Measurements from ENCODE around the gene FNDC3B.
A peak's percentile ranks its signal among the peaks of the same experiment; 100 is the strongest.
"Not testable (repeated sequence)": the region's sequence is repeated elsewhere in the genome, so short reads cannot be mapped to it uniquely, and the experiment has no call there.

Gene FNDC3B

GRCh38 chr3:172031996-172032395 lies 7.4 kb upstream of the FNDC3B start:
- DNase-seq (ENCODE audit: low spot score) = no peak

GRCh38 chr3:172033396-172033795 lies 6.0 kb upstream of the FNDC3B start:
- peak; percentile 16 for DNase-seq (ENCODE audit: low spot score)

GRCh38 chr3:172034786-172035685 lies 4.3 kb upstream of the FNDC3B start:
- peak; percentile 23 for DNase-seq (ENCODE audit: low spot score)

GRCh38 chr3:172036541-172037215 lies 2.7 kb upstream of the FNDC3B start:
- DNase-seq (ENCODE audit: low spot score) = no peak

GRCh38 chr3:172038798-172039435 lies 461 bp upstream of the FNDC3B start:
- no peak for DNase-seq (ENCODE audit: low spot score)

GRCh38 chr3:172040078-172040980 lies 951 bp downstream of the FNDC3B start:
- DNase-seq (ENCODE audit: low spot score) = peak; percentile 63

- no peak for DNase-seq (ENCODE audit: low spot score)
These were observed 1.9 kb downstream of the FNDC3B start for GRCh38 chr3:172040981-172041963.

- DNase-seq (ENCODE audit: low spot score) = no peak
These were observed 2.8 kb downstream of the FNDC3B start for GRCh38 chr3:172042136-172042662.

GRCh38 chr3:172042663-172043179 lies 3.3 kb downstream of the FNDC3B start:
- not testable (repeated sequence) for DNase-seq (ENCODE audit: low spot score)

- DNase-seq (ENCODE audit: low spot score) = no peak
These were observed 3.9 kb downstream of the FNDC3B start for GRCh38 chr3:172043233-172043632.

- DNase-seq (ENCODE audit: low spot score) = no peak
These were observed 4.4 kb downstream of the FNDC3B start for GRCh38 chr3:172043766-172044165.

- no peak for DNase-seq (ENCODE audit: low spot score)
These were observed 5.6 kb downstream of the FNDC3B start for GRCh38 chr3:172044833-172045585.

GRCh38 chr3:172046268-172046915 lies 7.0 kb downstream of the FNDC3B start:
- no peak for DNase-seq (ENCODE audit: low spot score)

- DNase-seq (ENCODE audit: low spot score) = no peak
These were observed 8.3 kb downstream of the FNDC3B start for GRCh38 chr3:172047567-172048115.

GRCh38 chr3:172048599-172048998 lies 9.2 kb downstream of the FNDC3B start:
- no peak for DNase-seq (ENCODE audit: low spot score)

- DNase-seq (ENCODE audit: low spot score) = no peak
These were observed 12.1 kb downstream of the FNDC3B start for GRCh38 chr3:172051310-172051956.

- DNase-seq (ENCODE audit: low spot score) = no peak
These were observed 12.6 kb downstream of the FNDC3B start for GRCh38 chr3:172051957-172052354.

- no peak for DNase-seq (ENCODE audit: low spot score)
These were observed 13.0 kb downstream of the FNDC3B start for GRCh38 chr3:172052405-172052804.

Data from Ammon's horn (tissue), 1 donor.